CD4-positive, alpha-beta T cell treated with Interleukin-15 for 4 hours (primary cell): ENCODE measurements around the gene DNAAF5.
"Not testable (repeated sequence)": the region's sequence is repeated elsewhere in the genome, so short reads cannot be mapped to it uniquely, and the experiment has no call there.

Experiments used
- DNase-seq: peaks from one replicate; pipeline ENCODE4 v3.0.0-alpha.2; 2020; ENCODE audit warnings: low spot score

The DNAAF5 gene

DNA sequence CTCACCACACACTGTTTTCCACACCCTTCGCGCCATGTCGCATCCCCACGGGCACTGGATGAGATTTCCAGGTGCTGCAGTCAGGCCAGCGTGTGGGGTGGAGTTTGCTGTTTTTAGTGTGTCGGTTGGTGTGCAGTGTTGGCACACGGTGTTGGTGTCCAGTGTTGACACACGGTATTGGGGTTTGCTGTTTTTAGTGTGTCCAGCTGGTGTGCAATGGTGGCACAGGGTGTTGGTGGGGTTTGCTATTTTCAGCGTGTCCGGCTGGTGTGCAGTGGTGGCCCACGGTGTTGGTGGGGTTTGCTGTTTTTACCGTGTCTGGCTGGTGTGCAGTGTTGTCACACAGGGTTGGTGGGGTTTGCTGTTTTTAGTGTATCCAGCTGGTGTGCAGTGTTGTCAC lies 20.7 kb downstream of the DNAAF5 start:
- no peak for DNase-seq

DNA sequence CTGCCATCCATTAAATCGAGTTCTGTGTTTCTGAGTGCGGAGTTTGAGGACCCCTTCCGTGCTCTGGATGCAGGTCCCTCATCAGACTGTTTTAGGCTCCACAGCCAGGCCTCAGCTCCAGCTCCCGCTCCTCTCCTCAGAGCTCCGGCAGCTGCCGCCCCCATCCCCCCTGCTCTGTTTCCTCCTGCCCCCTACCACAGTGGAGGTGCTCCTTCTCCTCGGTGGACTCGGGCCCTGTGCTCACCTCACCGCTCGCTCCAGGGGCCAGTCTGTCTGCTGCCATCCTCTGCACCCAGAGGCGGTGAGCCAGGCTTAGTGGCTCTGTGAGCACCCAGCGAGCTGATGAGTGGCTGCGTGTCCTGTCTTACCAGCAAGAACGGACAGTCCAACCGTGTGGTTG lies 21.9 kb downstream of the DNAAF5 start:
- DNase-seq = no peak

- no peak for DNase-seq
These were observed 22.6 kb downstream of the DNAAF5 start for GRCh38 chr7:749140-749551.

GRCh38 chr7:750111-750905 lies 23.8 kb downstream of the DNAAF5 start:
- DNase-seq = no peak

DNA sequence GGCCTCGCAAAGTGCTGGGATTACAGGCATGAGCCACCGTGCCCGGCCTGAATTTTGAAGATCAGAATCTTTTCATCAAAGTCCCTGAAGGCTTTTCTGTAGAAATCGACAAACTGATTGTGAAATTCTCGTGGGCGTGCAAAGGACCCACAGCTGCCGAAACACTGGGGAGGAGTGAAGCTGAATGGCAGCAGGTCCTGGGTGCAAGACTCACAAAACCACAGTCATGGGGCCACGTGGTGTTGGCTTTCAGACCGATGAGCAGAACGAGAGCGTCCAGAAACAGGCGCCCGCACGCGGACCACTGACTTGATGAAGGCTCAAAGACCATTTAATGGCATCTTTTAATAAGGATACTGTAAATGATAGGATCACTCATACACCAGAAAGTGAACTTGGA lies 25.3 kb downstream of the DNAAF5 start:
- DNase-seq = no peak

DNA sequence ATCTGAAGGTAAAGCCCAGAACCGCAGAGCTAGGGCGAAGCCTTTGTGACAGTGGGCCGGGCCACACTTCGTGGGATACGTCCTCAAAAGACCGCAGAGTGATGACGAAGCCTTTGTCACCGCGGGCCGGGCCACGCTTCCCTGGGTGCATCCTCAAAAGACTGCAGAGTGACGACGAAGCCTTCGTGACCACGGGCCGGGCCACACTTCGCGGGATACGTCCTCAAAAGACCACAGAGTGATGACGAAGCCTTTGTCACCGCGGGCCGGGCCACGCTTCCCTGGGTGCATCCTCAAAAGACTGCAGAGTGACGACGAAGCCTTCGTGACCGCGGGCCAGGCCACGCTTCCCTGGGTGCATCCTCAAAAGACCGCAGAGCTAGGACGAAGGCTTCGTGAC lies 25.8 kb downstream of the DNAAF5 start:
- DNase-seq = not testable (repeated sequence)

DNA sequence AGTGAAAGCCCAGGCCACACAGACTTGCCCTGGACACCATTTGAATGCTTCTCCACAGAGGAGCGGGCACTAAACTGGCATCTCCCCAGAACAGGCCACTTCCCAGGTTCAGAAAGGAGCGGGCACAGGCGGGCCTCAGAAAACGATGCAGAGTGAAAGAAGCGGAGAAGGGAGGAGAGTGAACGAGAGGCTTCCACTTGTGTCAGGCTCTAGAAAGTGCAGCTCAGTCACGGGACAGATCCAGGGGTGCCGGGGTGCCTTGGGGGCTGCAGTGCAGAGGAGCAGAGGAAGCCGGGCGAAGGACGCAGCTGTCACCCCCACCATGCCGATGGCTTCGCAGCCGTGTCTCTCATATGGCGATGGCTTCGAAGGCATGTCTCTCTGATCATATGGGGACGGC lies 26.7 kb downstream of the DNAAF5 start:
- DNase-seq = no peak

- DNase-seq = no peak
These were observed 28.3 kb downstream of the DNAAF5 start for GRCh38 chr7:754531-755412.

GRCh38 chr7:755413-755805 lies 28.9 kb downstream of the DNAAF5 start:
- DNase-seq = no peak

- no peak for DNase-seq
These were observed 29.9 kb downstream of the DNAAF5 start for GRCh38 chr7:756231-756927.

GRCh38 chr7:756928-757560 lies 30.5 kb downstream of the DNAAF5 start:
- no peak for DNase-seq

DNA sequence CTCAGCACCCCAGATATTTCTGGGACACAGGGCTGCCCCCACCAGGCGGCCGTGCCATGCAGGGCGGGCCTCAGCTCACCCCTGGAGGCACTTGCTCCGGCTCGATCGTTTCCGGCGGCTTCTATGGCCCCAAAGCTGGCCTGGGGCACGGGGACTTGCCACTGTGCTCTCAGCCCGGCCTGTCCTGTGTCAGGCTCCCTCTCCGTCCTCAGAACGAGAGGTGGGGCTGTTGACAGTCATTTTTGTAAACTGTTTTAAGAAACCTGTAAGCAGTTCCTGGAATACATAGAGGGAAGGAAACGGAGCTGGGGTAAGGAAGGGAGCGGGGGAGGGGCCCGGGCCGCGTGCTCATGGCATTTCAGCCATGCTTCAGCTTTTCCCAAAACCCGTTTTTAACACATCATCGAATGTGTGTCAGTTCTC lies 31.3 kb downstream of the DNAAF5 start:
- no peak for DNase-seq

DNA sequence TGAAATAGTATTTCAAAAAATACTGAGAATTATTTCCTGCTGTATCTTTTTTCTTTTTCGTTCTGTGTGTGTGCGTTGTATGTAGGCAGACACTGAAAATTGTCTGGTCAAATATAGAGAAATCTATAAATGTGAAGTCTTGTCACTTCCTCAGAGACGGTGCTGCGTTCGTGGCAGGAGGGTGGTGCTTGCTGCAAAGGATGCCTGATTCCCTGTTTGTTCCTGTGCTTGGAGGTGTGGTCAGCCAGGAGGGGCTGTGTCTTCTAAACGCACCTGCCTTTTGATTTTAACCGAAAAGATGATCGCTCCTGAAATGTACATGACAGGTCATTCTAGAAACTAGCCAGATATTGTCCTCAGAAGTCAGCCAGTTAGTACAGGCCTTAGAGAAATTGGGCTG lies 33.1 kb downstream of the DNAAF5 start:
- DNase-seq = no peak

DNA sequence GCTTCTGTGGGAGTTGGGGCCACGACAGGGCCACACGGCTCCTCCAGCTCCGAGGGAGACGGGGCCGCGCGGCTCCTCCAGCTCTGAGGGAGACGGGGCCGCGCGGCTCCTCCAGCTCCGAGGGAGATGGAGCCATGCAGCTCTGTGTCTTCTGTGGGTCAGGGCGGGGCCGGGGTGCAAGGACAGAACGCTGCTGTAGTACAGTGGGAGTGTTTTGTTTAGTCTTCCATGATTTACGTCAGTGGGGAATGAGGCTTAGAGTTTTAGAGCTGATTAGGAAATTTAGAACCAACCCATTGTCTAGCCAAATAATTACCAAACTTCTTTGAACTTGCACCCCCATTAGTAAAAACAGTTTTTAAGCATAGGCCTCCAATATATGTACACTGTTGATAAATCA lies 33.5 kb downstream of the DNAAF5 start:
- DNase-seq = no peak

DNA sequence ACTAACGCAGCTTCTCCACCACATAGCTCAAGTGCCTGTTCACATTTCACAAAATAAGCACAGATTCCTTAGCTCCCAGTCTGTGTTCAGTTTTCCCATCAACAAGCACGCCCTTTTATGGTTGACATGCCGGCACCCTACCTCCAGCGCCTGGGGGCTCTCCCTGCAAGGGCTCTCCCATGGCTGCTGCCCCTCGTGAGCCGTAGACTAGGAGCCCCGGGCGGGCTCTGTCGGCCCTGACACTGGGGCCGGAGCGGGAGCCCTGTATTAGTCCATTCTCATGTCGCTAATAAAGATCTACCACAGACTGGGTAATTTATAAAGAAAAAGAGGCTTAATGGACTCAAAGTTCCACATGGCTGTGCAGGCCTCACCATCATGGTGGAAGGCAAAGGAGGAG lies 34.6 kb downstream of the DNAAF5 start:
- no peak for DNase-seq

DNA sequence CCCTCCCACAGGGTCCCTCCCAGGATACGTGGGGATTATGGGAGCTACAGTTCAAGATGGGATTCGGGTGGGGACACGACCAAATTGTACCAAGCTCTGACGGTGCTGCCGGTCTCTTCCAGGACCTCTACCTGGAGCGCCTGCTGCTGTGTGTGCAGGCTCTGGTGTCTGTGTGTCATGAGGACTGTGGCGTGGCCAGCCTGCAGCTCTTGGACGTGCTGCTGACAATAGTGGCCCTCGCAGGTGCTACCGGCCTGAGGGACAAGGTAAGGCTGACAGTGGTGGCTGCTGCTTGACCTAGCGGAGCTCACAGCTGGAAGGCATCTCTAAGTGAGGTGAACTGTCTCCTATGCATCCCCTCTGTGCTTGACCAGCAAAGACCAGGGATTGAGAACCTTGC lies 35.1 kb downstream of the DNAAF5 start:
- no peak for DNase-seq

GRCh38 chr7:762885-763284 lies 36.4 kb downstream of the DNAAF5 start:
- no peak for DNase-seq

DNA sequence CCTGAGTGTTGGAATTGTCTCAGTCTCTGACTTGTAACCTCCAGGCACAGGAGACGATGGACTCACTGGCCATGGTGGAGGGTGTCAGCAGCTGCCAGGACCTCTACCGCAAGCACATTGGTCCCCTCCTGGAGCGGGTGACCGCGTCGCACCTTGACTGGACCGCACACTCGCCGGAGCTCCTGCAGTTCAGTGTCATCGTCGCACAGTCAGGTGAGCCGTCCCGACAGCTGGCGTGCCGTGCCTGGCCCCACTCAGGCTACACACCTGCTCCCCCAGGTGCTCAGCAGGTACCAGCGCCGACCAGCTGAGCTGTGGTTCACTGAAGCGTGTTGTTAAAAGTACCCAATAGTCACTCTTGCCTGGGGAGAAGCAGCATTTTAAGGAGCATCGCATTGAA lies 37.3 kb downstream of the DNAAF5 start:
- no peak for DNase-seq

GRCh38 chr7:765383-765782 lies 38.9 kb downstream of the DNAAF5 start:
- no peak for DNase-seq

DNA sequence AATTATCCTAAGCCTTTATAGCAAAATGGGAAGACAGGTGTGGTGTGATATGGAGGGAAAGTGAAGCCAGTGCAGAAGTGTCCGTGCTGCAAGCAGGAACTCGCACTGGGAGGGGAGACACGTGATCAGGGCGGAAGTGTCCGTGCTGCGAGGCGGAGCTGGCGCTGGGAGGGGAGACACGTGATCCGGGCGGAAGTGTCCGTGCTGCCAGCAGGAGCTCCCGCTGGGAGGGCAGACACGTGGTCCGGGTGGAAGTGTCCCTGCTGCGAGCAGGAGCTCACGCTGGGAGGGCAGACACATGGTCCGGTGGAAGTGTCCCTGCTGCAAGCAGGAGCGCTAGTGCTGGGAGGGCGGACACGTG lies 41.1 kb downstream of the DNAAF5 start:
- no peak for DNase-seq

- no peak for DNase-seq
These were observed 41.6 kb downstream of the DNAAF5 start for GRCh38 chr7:767941-768731.
